NCI-H82 (cell line): ENCODE data around the gene MT1HL1.
"Not testable (repeated sequence)": the region's sequence is repeated elsewhere in the genome, so short reads cannot be mapped to it uniquely, and the experiment has no call there.

Source experiments
- DNase-seq: peaks from one replicate; lab custom pipeline; 2025; lab: John Stamatoyannopoulos, UW

The MT1HL1 gene

DNA sequence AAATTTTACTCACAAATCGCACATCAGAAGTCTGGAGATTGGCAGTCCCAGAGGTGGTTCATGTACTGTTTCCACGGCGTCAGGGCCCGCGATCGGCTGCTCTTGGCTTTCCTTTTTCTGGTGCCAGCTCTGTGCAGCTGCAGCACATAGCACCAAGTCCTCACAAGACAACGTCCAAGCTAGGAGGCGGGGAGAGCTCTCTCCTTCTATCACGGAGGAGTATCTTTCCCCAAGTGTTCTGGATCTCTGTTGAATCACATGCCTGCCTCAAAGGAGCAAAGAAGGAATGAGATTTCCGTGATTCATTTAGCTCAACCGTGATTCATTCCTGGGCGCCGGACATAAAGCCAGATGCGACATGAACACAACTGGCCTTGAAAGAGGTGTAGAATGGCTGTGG, 25.5 kb downstream of the MT1HL1 start:
- DNase-seq = no peak

DNA sequence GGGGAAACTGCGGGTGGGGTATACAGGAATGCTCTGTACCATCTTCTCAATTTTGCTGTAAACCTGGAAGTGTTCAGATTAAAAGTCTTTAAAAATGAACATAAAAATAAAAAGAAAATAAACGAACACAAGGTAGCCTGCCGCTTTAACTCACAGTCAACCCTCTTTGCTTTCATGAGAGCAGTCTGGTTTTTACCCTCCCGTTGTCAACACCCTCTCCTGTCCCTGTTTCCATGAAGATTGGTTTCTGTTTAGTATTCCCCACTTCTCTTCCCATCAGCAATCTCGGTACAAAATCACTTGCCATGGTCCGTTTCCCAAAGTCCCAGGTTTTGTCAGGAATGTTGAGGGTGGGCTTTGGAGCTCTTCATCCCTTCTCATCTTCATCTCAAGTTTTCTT, 28.8 kb downstream of the MT1HL1 start:
- DNase-seq = no peak

GRCh38 chr1:236974025-236974424, 30.2 kb downstream of the MT1HL1 start:
- not testable (repeated sequence) for DNase-seq

GRCh38 chr1:236966636-236967035, 37.6 kb downstream of the MT1HL1 start:
- no peak for DNase-seq

- no peak for DNase-seq
These were observed 40.3 kb downstream of the MT1HL1 start for GRCh38 chr1:236963920-236964319.

DNA sequence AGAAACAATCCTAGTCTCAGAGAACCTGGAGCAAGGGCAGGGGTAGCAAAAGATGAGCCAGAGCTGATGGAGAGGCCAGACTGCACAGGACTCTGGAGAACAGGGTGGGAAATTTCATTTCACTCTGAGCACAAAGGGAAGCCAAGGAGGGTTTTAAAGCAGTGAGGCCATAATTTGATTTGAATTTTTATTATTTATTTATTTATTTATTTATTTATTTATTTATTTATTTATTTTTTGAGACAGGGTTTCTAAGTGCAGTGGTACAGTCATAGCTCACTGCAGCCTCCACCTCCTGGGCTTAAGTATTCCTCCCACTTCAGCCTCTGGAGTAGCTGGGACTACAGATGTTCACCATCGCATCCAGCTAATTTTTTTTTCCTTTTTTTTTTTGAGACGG, 45.1 kb downstream of the MT1HL1 start:
- no peak for DNase-seq

- DNase-seq = no peak
These were observed 47.0 kb downstream of the MT1HL1 start for GRCh38 chr1:236957235-236957634.
